ENCODE results near the gene AHR.
A peak's percentile ranks its signal among the peaks of the same experiment; 100 is the strongest.

Gene AHR

DNA sequence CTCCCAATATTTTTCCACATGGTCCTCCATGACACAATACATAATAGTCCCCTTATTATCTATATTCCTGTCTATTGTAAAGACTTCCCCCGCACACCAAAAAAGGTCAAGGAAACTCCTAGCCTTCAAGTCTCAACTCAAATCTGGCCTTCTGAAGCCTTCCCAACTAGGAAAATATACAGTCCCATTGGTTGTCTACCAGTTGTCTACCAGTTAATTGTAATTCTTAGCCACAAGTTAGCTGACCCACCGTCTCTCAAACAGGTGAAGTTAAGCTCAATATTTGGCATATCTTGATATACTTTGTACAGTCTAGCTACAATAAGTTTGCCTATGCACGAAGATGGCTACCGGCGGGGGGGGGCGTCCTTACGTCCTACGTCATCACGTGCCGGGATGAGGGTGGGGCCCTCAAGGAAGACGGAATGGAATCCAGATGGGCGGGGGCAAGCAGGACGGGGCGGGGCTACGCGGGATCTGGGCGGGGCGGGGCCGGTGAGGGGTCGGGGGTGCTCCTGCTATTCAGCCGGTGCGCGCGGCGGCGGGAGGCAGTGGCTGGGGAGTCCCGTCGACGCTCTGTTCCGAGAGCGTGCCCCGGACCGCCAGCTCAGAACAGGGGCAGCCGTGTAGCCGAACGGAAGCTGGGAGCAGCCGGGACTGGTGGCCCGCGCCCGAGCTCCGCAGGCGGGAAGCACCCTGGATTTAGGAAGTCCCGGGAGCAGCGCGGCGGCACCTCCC is at the start of gene AHR:
Gene AHR, plus strand, starts transcription at position 551 of the 738 bp plus-strand sequence. CDS start 613 bp downstream, outside the sequence.
- peak; percentile 89 for DNase-seq

DNA sequence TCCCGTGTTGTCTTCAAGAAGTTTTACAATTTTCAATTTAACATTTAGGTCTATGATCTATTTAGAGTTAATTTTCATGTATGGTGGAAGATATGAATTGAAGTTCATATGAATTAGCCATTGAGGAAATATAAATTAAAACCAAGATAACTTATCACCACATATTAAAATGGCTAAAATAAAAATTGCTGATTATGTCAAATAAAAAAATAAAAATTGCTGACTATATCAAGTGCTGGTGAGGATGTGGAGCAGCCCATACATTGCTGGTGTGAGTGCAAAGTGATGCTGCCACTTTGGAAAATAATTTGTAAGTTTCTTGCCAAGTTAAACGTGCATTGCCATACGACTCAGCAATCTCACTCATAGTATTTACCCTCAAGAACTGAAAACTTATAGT is 44.6 kb upstream of the AHR start:
- no peak for DNase-seq

GRCh38 chr7:17255926-17256325 is 42.5 kb upstream of the AHR start:
- no peak for DNase-seq

DNA sequence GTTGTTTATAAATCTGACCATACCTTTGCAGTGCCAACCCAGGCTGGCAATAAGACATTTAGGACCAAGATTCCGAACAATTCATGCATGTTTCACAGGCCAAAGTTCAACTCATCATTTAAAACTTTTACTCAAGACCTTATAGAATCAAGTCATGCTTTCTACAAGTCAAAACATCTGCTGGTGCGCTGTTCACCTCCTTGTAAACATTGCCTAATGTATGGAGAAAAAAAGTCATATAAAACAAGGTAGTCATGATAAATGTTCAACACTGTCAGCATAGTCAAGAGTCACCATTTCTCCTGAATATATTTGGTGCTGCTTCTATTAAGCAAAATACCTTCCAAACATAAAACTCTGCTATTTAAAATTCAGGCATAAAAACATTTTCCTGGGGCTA is 42.1 kb upstream of the AHR start:
- no peak for DNase-seq

- DNase-seq: no peak
Measured at GRCh38 chr7:17266565-17266964, 31.9 kb upstream of the AHR start.

- no peak for DNase-seq
Measured at GRCh38 chr7:17269341-17270221, 28.9 kb upstream of the AHR start.

DNA sequence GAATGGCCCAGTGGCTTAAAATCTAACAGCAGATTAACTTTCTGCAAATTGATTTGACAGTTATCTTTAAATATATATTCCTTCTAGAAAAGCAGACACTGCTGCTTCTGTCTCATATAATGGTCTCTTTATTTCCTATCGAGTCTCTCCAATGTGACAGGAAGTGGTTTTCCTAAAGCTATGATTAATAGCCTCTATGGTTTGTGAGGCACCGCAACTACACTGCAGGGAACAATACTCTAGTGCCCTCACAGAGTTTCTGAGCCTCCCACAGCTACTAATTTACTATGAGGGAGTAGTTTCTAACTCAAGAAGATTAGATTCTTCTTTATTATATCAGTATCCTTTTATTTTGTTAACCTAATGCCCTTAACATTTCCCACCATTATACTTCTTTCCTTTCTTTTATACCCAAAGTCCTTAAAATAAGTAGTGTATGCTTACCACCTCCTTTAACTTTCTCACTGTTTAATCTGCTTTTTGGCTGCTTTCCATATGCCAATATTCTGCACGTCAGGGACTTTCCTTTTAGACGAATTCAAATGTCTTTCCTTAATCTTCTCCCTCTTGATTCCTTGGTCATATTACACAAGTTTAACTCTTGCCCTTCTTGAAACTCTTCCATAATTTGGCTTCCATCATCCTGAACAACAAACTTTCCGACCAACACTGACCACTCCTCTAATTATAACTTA is 23.8 kb upstream of the AHR start:
- no peak for DNase-seq

GRCh38 chr7:17275749-17276671 is 22.4 kb upstream of the AHR start:
- DNase-seq: no peak

GRCh38 chr7:17279061-17279460 is 19.4 kb upstream of the AHR start:
- DNase-seq: no peak

DNA sequence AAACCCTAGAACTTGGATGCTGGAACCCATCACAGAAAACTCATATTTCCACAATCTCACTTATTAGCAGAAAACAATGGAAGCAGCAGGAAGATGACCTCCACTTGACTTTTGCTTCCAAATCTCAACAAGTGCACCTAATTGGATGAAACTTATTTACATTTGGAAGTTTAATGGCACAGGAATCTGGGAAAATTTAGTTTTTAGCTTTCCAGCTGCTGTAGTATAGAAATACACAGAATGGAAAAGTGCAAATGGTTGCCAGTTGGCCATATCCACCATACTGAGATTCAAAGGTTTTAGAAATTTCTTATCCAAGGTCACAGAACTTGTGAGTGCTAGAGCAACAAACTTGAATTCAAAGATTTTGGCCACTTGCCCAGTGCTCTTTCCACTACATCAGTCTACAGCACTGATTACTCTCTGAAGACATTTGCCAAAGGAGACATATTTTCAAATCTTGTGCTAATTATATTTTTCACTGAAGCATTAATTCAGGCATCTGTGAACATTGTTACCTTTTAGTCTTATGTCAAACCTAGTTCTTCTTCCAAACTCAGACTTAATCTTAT is 9.3 kb upstream of the AHR start:
- DNase-seq: no peak

DNA sequence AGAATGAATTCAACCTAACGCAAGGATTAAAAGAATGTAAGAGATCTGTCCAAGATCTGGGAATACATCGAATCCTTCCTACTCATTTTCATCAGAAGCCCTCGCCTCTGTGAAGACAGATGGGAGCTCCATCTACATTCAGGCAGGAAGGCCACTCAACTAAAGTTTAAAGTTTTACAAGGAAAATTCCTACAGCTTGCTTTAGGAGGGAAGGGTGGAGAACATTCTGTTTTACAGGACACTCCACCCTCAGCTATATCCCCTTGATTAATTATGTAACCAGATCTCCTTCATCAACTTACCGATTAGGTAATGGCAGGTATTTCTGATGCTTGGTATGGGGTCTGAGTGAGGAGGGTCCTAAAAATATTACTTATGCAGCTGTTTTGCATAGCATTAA is 5.6 kb upstream of the AHR start:
- no peak for DNase-seq

- DNase-seq: no peak
Measured at GRCh38 chr7:17293481-17293880, 5.0 kb upstream of the AHR start.

GRCh38 chr7:17297243-17297642 is 1.2 kb upstream of the AHR start:
- DNase-seq: no peak

GRCh38 chr7:17298840-17299482 is 509 bp downstream of the AHR start:
- peak; percentile 71 for DNase-seq

DNA sequence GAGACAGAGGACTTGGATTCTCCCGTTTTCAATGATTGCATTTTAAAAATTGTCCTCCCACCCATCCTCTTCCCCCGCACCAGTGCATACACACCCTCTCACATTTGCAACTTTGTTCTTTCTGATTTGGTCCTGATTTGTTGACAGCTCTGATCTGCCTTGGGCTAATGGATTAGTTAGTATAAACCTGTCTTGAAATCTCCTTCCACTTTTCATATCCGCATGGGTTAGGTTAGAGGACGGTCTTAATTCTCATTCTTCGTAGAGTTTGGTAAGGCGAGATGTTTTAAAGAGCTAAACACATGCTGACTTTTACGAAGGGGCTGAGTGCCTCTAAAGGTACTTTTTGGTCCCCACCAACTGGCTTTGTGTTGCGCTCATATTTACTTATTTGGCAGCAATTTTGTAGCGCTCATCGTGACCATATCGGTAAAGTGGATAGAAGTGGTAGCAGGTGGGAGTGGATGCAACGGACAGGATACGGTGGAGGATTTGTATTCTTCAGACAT is 1.1 kb downstream of the AHR start:
- DNase-seq: peak; percentile 25

DNA sequence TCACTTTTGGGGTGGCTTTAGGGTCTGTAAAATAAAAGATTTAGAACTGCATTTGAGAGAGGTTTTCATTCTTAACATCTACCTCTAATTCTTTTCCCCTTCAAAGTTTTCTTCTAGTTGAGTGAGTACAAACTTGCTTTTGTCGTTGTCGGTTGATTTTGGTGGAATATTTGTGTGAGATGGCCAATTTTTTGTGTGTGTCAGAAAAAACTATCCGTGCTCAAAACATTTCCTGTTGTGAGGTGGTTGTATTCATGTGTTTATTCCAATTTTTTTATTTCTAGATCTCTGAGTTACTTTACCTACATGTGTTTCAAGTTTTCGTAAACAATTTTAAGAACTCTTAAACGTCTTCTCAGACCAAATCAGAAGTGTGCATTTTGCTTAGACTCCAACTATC is 1.6 kb downstream of the AHR start:
- no peak for DNase-seq

DNA sequence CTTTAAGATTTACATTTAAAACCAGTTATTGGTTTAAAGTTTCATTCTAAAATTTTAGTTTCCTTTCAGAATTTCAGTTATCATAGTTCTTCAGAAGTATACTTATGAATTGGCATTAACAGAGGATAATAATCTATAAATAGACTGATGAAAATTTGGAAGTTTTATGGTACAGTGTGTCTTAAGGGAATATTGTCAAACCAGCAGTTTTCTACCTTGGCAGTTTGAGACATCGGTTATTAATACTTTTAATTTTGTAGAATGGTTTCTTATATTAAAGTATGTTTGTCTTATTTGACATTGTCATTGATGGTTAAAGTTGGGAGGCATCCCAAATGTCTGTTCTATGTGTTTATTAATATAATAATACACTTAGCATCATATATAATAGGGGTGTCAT is 2.0 kb downstream of the AHR start:
- DNase-seq: no peak

GRCh38 chr7:17301471-17302456 is 3.3 kb downstream of the AHR start:
- no peak for DNase-seq

- no peak for DNase-seq
Measured at GRCh38 chr7:17302575-17303142, 4.2 kb downstream of the AHR start.

- no peak for DNase-seq
Measured at GRCh38 chr7:17304926-17305325, 6.5 kb downstream of the AHR start.
